HepG2 (cell line): Measurements from ENCODE around the gene GSTT2B. TPM values are rescaled to one million over a fixed set of nuclear protein-coding genes. Genes with fewer than 3 reads are reported as not detected.
A peak's percentile ranks its signal among the peaks of the same experiment; 100 is the strongest.

Experiments used
- ATF1 ChIP-seq: IDR thresholded peaks from 2 replicates; pipeline ENCODE4 v1.6.1; 2016; ENCODE audit warnings: mild to moderate bottlenecking, control low read depth
- GMEB1 ChIP-seq: sonication (generic); formaldehyde crosslinking; IDR thresholded peaks from 2 replicates; pipeline ENCODE4 v1.5.1; 2020; ENCODE audit warnings: missing genetic modification reagents, mild to moderate bottlenecking, borderline replicate concordance
- HMGXB3 ChIP-seq: sonication (generic); formaldehyde crosslinking; IDR thresholded peaks from 2 replicates; pipeline ENCODE4 v1.4.0; 2020; ENCODE audit warnings: missing genetic modification reagents, borderline replicate concordance
- HOXA7 ChIP-seq: sonication (generic); formaldehyde crosslinking; IDR thresholded peaks from 2 replicates; pipeline ENCODE4 v1.8.1; 2022; ENCODE audit warnings: mild to moderate bottlenecking, missing genetic modification reagents, moderate library complexity
- HOXD1 ChIP-seq: sonication (generic); formaldehyde crosslinking; IDR thresholded peaks from 2 replicates; pipeline ENCODE4 v1.5.0; 2020; ENCODE audit warnings: missing genetic modification reagents
- PBX2 ChIP-seq: IDR thresholded peaks from 2 replicates; pipeline ENCODE4 v1.6.1; 2016; ENCODE audit warnings: control low read depth
- PLRG1 ChIP-seq: fragments of 450-650 bp; conservative IDR thresholded peaks from 2 replicates; pipeline ENCODE4 v1.6.1; 2016
- POLR2AphosphoS5 ChIP-seq: IDR thresholded peaks from 2 replicates; pipeline ENCODE4 v1.6.1; 2012; ENCODE audit warnings: low read depth, low read length
- SNAI1 ChIP-seq: sonication (generic); formaldehyde crosslinking; IDR thresholded peaks from 2 replicates; pipeline ENCODE4 v1.5.0; 2020; ENCODE audit warnings: mild to moderate bottlenecking, missing genetic modification reagents, borderline replicate concordance
- TEAD3 ChIP-seq: optimal IDR thresholded peaks from 2 replicates; pipeline ENCODE3; 2016; ENCODE audit warnings: borderline replicate concordance
- THAP11 ChIP-seq: IDR thresholded peaks from 2 replicates; pipeline ENCODE4 v1.6.1; 2016; ENCODE audit warnings: missing biosample characterization, missing genetic modification reagents
- ZBTB3 ChIP-seq: sonication (generic); formaldehyde crosslinking; IDR thresholded peaks from 2 replicates; pipeline ENCODE4 v1.4.0; 2020; ENCODE audit warnings: low read depth, mild to moderate bottlenecking, moderate library complexity, missing genetic modification reagents, borderline replicate concordance
- ZBTB37 ChIP-seq: sonication (generic); formaldehyde crosslinking; IDR thresholded peaks from 2 replicates; pipeline ENCODE4 v1.4.0; 2020; ENCODE audit warnings: mild to moderate bottlenecking, missing genetic modification reagents
- ZBTB38 ChIP-seq: sonication (generic); formaldehyde crosslinking; IDR thresholded peaks from 2 replicates; pipeline ENCODE4 v1.5.1; 2020; ENCODE audit warnings: mild to moderate bottlenecking, missing genetic modification reagents
- ZC3H4 ChIP-seq: sonication (generic); formaldehyde crosslinking; IDR thresholded peaks from 2 replicates; pipeline ENCODE4 v1.4.0; 2020; ENCODE audit warnings: missing genetic modification reagents, borderline replicate concordance
- ZNF276 ChIP-seq: sonication (generic); formaldehyde crosslinking; IDR thresholded peaks from 2 replicates; pipeline ENCODE4 v1.4.0; 2020; ENCODE audit warnings: mild to moderate bottlenecking, low read depth, missing genetic modification reagents
- ZNF564 ChIP-seq: sonication (generic); formaldehyde crosslinking; IDR thresholded peaks from 2 replicates; pipeline ENCODE4 v1.8.1; 2023; ENCODE audit warnings: mild to moderate bottlenecking, missing genetic modification reagents
- ZNF766 ChIP-seq: sonication (generic); formaldehyde crosslinking; IDR thresholded peaks from 2 replicates; pipeline ENCODE4 v1.5.0; 2020; ENCODE audit warnings: missing genetic modification reagents, borderline replicate concordance
- ZNF773 ChIP-seq: sonication (generic); formaldehyde crosslinking; IDR thresholded peaks from 2 replicates; pipeline ENCODE4 v1.4.0; 2020; ENCODE audit warnings: missing genetic modification reagents, borderline replicate concordance
- polyA plus RNA-seq, 8 experiments: library from polyadenylated mRNA; depleted of rRNA in 3 of 8; stranded (reverse) in 7 of 8; unstranded in 1 of 8; fragments of >200 nt; fragmentation: Illumina TruSeq in 4 of 8; extraction: Trizol in 4 of 8; gene quantifications; 2 replicates each; pipeline versions ENCODE4 v1.2.1 to v1.2.3, GENCODE V29; 2011 to 2016; ENCODE audit warnings: low read depth in 4 of 8, missing spikeins in 1 of 8, mixed read lengths in 1 of 8; ENCODE audit not compliant: insufficient read depth in 1 of 8
- total RNA-seq, 5 experiments: library from RNA; depleted of rRNA; stranded (reverse); fragments of >200 nt; fragmentation: Illumina TruSeq; extraction: Trizol; gene quantifications; 2 replicates each; pipeline ENCODE4 v1.2.3, GENCODE V29; 2016; ENCODE audit warnings: low read depth in 1 of 5

Gene GSTT2B
- total and polyA plus RNA-seq, 2 of the 13 experiments (the other 11 are each of a cell fraction or from before 2014, with no cell fraction given), result 1.5 to 3.9 TPM

GRCh38 chr22:24009227-24010017, 48.4 kb upstream of the GSTT2B start (continued):
- TF ChIP-seq HMGXB3 (CRISPR knock-in tag), result peak; percentile 98
- peak; percentile 68; the same call in 1 of the 2 replicates for TF ChIP-seq ZC3H4
- no peak for TF ChIP-seq ZNF766 (CRISPR knock-in tag)
- no peak for TF ChIP-seq PBX2
- TF ChIP-seq HOXA7 (CRISPR knock-in tag), result no peak
- TF ChIP-seq TEAD3 (CRISPR knock-in tag), result peak; percentile 15
- no peak for TF ChIP-seq ZBTB3 (CRISPR knock-in tag)
- TF ChIP-seq SNAI1 (CRISPR knock-in tag), result no peak
- no peak for TF ChIP-seq ZBTB38 (CRISPR knock-in tag)
- TF ChIP-seq HOXD1, result no peak
- TF ChIP-seq THAP11, result no peak
- no peak for TF ChIP-seq GMEB1
- TF ChIP-seq ATF1, result peak; percentile 66; the same call in 1 of the 2 replicates
- TF ChIP-seq POLR2AphosphoS5, result peak; percentile 46
- TF ChIP-seq PLRG1, result no peak
- TF ChIP-seq ZNF773, result no peak
- no peak for TF ChIP-seq ZBTB37 (CRISPR knock-in tag)
- no peak; the same call in 1 of the 2 replicates for TF ChIP-seq ZNF564
- TF ChIP-seq ZNF276 (CRISPR knock-in tag), result no peak
